OCI-LY1 (cell line): Measurements from ENCODE around the gene GJC1.

ENCODE experiments used
- H2AFZ ChIP-seq: fragments of 200-600 bp; sonication (generic), shearing (Covaris generic); 2 replicates; pipeline ENCODE4 v1.6.0; 2014; ENCODE audit warnings: antibody characterized with exemption, mild to moderate bottlenecking, low read length
- H3F3A ChIP-seq: fragments of 200-600 bp; sonication (generic), shearing (Covaris generic); 2 replicates; pipeline ENCODE4 v1.6.0; 2014; ENCODE audit warnings: mild to moderate bottlenecking, antibody characterized with exemption, low read length, moderate library complexity; ENCODE audit not compliant: insufficient read depth
- H3K27ac ChIP-seq: fragments of 200-600 bp; sonication (generic); 2 replicates; pipeline ENCODE4 v1.5.1; 2014; ENCODE audit warnings: low read length, mixed run types, mild to moderate bottlenecking, low read depth; ENCODE audit not compliant: poor library complexity, severe bottlenecking
- H3K27me3 ChIP-seq: fragments of 200-600 bp; sonication (generic); 2 replicates; pipeline ENCODE4 v1.6.0; 2014; ENCODE audit warnings: antibody characterized with exemption, mild to moderate bottlenecking, low read length, moderate library complexity; ENCODE audit not compliant: insufficient read depth
- H3K36me3 ChIP-seq: fragments of 200-600 bp; sonication (generic); 2 replicates; pipeline ENCODE4 v1.6.1; 2014; ENCODE audit warnings: mild to moderate bottlenecking, antibody characterized with exemption, low read length, moderate library complexity, mixed read lengths; ENCODE audit not compliant: insufficient read depth
- H3K4me1 ChIP-seq: fragments of 200-600 bp; sonication (generic); 2 replicates; pipeline ENCODE4 v1.5.1; 2014; ENCODE audit warnings: mild to moderate bottlenecking, low read length, moderate library complexity; ENCODE audit not compliant: insufficient read depth, severe bottlenecking
- H3K4me2 ChIP-seq: fragments of 200-600 bp; sonication (generic), shearing (Covaris generic); 2 replicates; pipeline ENCODE4 v1.6.1; 2014; ENCODE audit warnings: low read length
- H3K4me3 ChIP-seq: fragments of 200-600 bp; sonication (generic); 2 replicates; pipeline ENCODE4 v1.5.1; 2014; ENCODE audit warnings: low read length, low read depth, mild to moderate bottlenecking, mixed read lengths; ENCODE audit not compliant: poor library complexity, severe bottlenecking
- H3K79me2 ChIP-seq: fragments of 200-600 bp; shearing (Covaris generic); 2 replicates; pipeline ENCODE4 v1.6.1; 2016; ENCODE audit warnings: mixed run types, low read length, mixed read lengths; ENCODE audit not compliant: insufficient read depth
- H3K9ac ChIP-seq: fragments of 200-600 bp; sonication (generic), shearing (Covaris generic); 2 replicates; pipeline ENCODE4 v1.6.1; 2014; ENCODE audit warnings: mild to moderate bottlenecking, low read length, mixed read lengths
- H3K9me2 ChIP-seq: fragments of 200-600 bp; sonication (generic), shearing (Covaris generic); 2 replicates; pipeline ENCODE4 v1.6.1; 2014; ENCODE audit warnings: low read depth, mild to moderate bottlenecking, low read length, mixed read lengths
- H3K9me3 ChIP-seq: fragments of 200-600 bp; shearing (Covaris generic); 2 replicates; pipeline ENCODE4 v1.6.1; 2014; ENCODE audit warnings: low read length, mixed read lengths
- H4K20me1 ChIP-seq: fragments of 200-600 bp; sonication (generic), shearing (Covaris generic); 2 replicates; pipeline ENCODE4 v1.6.0; 2016; ENCODE audit warnings: mild to moderate bottlenecking, low read length; ENCODE audit not compliant: insufficient read depth
- CTCF ChIP-seq: fragments of 200-600 bp; sonication (generic), shearing (Covaris generic); IDR thresholded peaks from 2 replicates; pipeline ENCODE4 v1.5.1; 2017; ENCODE audit warnings: mild to moderate bottlenecking, antibody characterized with exemption, low read length, moderate library complexity, mixed read lengths
- EZH2 ChIP-seq: fragments of 200-600 bp; sonication (generic), shearing (Covaris generic); IDR thresholded peaks from 2 replicates; pipeline ENCODE4 v1.8.0; 2017; ENCODE audit warnings: borderline replicate concordance, mixed run types, mild to moderate bottlenecking, antibody characterized with exemption, low read length, moderate library complexity, mixed read lengths

The GJC1 gene

GRCh38 chr17:44808156-44808555 lies 21.9 kb downstream of the GJC1 start:
- no peak overlapping the region for H3K4me2 ChIP-seq
- no peaks in the 10 kb centered on the region for H3K9me3 ChIP-seq
- peaks cover 9% of the 10 kb centered on the region for H3K4me1 ChIP-seq
- H3K27ac ChIP-seq = no peak overlapping the region
- no peak overlapping the region for H3K9ac ChIP-seq
- H3K27me3 ChIP-seq = no peaks in the 10 kb centered on the region
- no peak overlapping the region for H2AFZ ChIP-seq
- no peaks in the 10 kb centered on the region for H3F3A ChIP-seq
- H3K9me2 ChIP-seq = no peaks in the 10 kb centered on the region
- no peak overlapping the region for H3K4me3 ChIP-seq
- no peaks in the 10 kb centered on the region for H4K20me1 ChIP-seq
- TF ChIP-seq CTCF (no peak), EZH2 (no peak)
- peaks cover 30% of the 10 kb centered on the region for H3K36me3 ChIP-seq
- peaks cover 3% of the 10 kb centered on the region; the same call in 1 of the 2 replicates for H3K79me2 ChIP-seq

- Histone ChIP-seq H3K27me3 (no peaks in the 10 kb centered on the region), H3F3A (no peaks in the 10 kb centered on the region), H3K36me3 (peaks cover 28% of the 10 kb centered on the region), H3K4me2 (no peak overlapping the region), H3K27ac (no peak overlapping the region), H3K4me3 (no peak overlapping the region), H2AFZ (no peak overlapping the region), H3K9ac (no peak overlapping the region), H4K20me1 (no peaks in the 10 kb centered on the region), H3K9me2 (no peaks in the 10 kb centered on the region), H3K9me3 (no peaks in the 10 kb centered on the region), H3K4me1 (peaks cover 9% of the 10 kb centered on the region), H3K79me2 (peaks cover 3% of the 10 kb centered on the region; the same call in 1 of the 2 replicates)
- TF ChIP-seq EZH2 (no peak), CTCF (no peak)
Observed at GRCh38 chr17:44807817-44808155, 22.3 kb downstream of the GJC1 start.

GRCh38 chr17:44807093-44807816 lies 22.8 kb downstream of the GJC1 start:
- H3K79me2 ChIP-seq = peaks cover 3% of the 10 kb centered on the region; the same call in 1 of the 2 replicates
- H3K36me3 ChIP-seq = peaks cover 34% of the 10 kb centered on the region
- peaks cover 9% of the 10 kb centered on the region for H3K4me1 ChIP-seq
- no peak overlapping the region for H3K4me3 ChIP-seq
- no peak for TF ChIP-seq CTCF
- TF ChIP-seq EZH2 = no peak
- H3K27me3 ChIP-seq = no peaks in the 10 kb centered on the region
- no peak overlapping the region for H3K9ac ChIP-seq
- H3K9me3 ChIP-seq = no peaks in the 10 kb centered on the region
- H2AFZ ChIP-seq = no peak overlapping the region
- no peaks in the 10 kb centered on the region for H3F3A ChIP-seq
- H3K27ac ChIP-seq = no peak overlapping the region
- H3K9me2 ChIP-seq = no peaks in the 10 kb centered on the region
- no peak overlapping the region for H3K4me2 ChIP-seq
- H4K20me1 ChIP-seq = no peaks in the 10 kb centered on the region
